DMS153 treated with DMSO at 0.1 percent for 48 hours (cell line): ENCODE results near the gene ATP9B.

Source experiments
- DNase-seq: peaks from one replicate; lab custom pipeline; 2025; ENCODE audit not compliant: unreplicated experiment; lab: John Stamatoyannopoulos, UW

Gene ATP9B

GRCh38 chr18:79378536-79379250 is 309.5 kb downstream of the ATP9B start:
- peak; percentile 22 for DNase-seq

GRCh38 chr18:79379251-79379905 is 310.2 kb downstream of the ATP9B start:
- DNase-seq = no peak

GRCh38 chr18:79379931-79380815 is 311.0 kb downstream of the ATP9B start:
- no peak for DNase-seq

GRCh38 chr18:79380816-79381806 is 311.9 kb downstream of the ATP9B start:
- no peak for DNase-seq

GRCh38 chr18:79381811-79382311 is 312.7 kb downstream of the ATP9B start:
- no peak for DNase-seq

GRCh38 chr18:79382681-79383387 is 313.6 kb downstream of the ATP9B start:
- no peak for DNase-seq

GRCh38 chr18:79383388-79384056 is 314.3 kb downstream of the ATP9B start:
- no peak for DNase-seq

- DNase-seq = no peak
These were observed 315.1 kb downstream of the ATP9B start for GRCh38 chr18:79384151-79384807.

GRCh38 chr18:79384834-79385233 is 315.6 kb downstream of the ATP9B start:
- DNase-seq = no peak

- no peak for DNase-seq
These were observed 316.1 kb downstream of the ATP9B start for GRCh38 chr18:79385326-79385707.

- no peak for DNase-seq
These were observed 316.6 kb downstream of the ATP9B start for GRCh38 chr18:79385708-79386341.

- no peak for DNase-seq
These were observed 317.4 kb downstream of the ATP9B start for GRCh38 chr18:79386547-79386946.

GRCh38 chr18:79387214-79387613 is 318.0 kb downstream of the ATP9B start:
- no peak for DNase-seq

- DNase-seq = no peak
These were observed 318.4 kb downstream of the ATP9B start for GRCh38 chr18:79387615-79388014.

GRCh38 chr18:79388043-79388442 is 318.8 kb downstream of the ATP9B start:
- DNase-seq = no peak

GRCh38 chr18:79389689-79390088 is 320.5 kb downstream of the ATP9B start:
- no peak for DNase-seq

- DNase-seq = no peak
These were observed 323.0 kb downstream of the ATP9B start for GRCh38 chr18:79392226-79392625.

GRCh38 chr18:79393181-79393634 is 324.0 kb downstream of the ATP9B start:
- DNase-seq = no peak
